ENCODE measurements around the gene PLK5.
A peak's percentile ranks its signal among the peaks of the same experiment; 100 is the strongest.
"Not testable (repeated sequence)": the region's sequence is repeated elsewhere in the genome, so short reads cannot be mapped to it uniquely, and the experiment has no call there.

PLK5 gene

DNA sequence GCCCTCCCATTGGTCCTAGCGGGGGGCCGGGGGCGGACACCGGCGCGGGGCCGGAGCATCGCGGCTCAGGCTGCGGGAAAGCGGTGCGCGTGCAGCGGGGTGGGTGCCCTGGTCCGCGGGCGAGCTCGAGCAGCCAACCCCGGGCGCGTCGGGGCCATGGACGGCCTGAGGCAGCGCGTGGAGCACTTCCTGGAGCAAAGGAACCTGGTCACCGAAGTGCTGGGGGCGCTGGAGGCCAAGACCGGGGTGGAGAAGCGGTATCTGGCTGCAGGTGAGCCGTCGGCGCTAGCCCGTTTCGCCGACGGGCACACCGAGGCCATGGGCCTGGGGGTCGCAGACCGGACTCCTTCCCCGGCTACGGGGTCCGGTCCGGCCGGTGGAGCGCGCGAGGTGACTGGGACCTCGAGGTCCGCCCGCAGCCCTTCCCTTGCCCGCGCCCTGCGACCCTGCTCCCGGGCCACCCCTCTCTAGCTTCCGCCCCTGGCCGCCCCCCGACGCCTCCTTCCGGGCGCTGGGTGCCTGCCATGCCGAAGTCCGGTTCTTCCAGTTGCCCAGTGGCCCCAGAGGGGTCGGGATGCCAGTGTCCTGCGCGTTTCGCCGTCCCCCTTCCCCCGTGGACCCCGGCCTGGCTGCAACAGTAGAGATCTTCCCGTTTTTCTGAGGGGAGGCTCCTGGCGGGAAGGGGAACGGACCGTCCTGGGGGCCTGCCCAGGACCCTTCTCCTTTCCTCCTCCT lies 32.6 kb upstream of the PLK5 start, which contains the start of gene REEP6:
REEP6 (plus strand) TSS at position 68 of the 735 bp plus-strand sequence; CDS start at position 157, 89 bp downstream.
- DNase-seq (ENCODE audit: low read depth), result no peak

DNA sequence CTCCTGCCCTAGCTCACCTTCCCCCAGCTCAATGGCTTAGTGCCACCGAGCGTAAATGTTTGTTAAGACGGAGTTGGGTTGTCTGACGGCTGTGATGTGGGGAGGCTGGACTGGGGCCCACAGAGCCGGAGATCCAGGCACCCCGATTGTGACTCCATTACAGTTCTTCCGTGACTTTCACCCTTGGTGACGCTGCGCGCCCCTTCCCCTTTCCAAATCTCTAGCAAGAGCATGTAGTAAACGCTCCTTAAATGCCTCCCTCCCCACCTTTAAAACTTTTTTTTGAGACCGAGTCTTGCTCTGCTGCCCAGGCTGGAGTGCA lies 32.1 kb upstream of the PLK5 start:
- no peak for DNase-seq (ENCODE audit: low read depth)

DNA sequence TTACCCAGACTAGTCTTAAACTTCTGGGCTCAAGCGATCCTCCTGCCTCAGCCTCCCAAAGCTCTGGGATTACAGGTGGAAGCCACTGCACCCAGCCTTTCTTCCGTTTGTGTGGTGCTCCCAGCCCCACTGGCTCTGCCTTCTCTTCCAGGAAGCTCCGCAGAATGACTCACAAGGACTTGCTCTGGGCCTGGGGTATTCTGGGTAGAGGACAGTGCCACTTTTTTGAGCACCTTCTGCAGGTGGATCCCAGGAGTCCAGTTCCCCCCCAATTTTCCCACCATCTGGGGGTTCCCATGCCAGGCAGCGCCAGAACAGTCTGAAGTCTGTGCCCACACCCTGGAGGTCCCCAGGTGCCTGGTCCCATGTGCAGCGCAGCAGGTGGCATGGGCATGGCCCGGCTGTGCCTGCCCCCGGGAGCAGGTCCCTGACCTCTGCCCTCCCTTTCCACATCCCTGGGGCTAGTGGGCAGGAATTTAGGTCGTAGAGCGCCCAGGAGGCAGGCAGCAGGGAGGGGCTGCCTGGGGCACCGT lies 31.3 kb upstream of the PLK5 start:
- no peak for DNase-seq (ENCODE audit: low read depth)

DNA sequence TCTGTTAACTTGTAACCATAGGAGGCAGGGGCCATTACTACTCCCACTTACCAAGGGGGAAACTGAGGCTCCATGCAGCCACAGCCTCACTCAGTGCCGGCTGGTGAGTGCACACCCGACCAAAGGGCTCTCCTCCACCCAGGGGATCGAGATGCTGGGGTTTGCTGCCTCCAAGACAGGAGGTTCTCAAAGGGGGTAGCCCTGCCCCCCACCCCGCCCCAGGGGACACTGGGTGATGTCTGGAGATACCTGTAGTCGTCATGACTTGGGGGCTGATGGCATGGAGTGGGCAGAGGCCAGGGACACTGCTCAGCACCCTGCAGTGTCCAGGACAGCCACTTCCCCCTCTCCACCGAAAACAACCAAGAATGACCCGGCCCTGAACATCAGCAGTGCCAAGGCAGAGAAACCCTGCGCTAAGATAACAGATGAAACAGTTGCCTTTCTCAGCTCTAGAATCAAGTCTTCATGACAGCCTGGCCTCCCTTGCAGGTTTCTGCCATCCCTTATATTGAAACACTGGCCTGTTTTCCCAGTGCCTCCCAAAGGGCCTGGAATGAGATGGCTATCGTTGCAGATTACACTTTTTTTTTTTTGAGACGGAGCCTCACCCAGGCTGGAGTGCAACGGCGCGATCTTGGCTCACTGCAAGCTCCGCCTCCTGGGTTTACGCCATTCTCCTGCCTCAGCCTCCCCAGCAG lies 29.6 kb upstream of the PLK5 start:
- no peak for DNase-seq (ENCODE audit: low read depth)

DNA sequence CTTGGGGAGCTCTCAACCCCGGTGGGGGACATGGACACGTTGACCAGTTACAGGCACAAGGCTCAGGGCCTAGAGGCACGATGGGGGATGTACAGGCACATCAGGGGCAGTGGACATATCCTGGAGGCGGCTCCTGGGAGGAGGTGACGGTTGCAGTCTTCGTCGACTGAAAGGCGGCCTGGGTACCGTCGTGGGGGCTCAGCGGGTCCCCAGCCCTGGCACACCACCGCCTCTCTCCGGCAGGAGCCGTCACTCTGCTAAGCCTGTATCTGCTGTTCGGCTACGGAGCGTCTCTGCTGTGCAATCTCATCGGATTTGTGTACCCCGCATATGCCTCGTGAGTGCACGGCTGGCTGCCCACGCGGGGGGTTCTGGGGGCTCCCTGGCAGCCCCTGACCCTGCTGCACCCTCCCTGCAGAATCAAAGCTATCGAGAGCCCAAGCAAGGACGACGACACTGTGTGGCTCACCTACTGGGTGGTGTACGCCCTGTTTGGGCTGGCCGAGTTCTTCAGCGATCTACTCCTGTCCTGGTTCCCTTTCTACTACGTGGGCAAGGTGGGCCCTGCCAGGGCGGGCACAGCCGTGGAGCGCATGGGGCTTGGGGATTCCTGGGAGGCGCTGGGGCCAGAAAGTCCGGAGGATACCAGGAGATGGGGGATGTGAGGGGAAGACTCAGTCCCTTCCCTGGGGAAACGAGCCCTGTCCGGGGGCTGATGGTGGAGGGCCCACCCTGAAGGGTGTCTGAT lies 28.7 kb upstream of the PLK5 start:
- DNase-seq (ENCODE audit: low read depth), result no peak

DNA sequence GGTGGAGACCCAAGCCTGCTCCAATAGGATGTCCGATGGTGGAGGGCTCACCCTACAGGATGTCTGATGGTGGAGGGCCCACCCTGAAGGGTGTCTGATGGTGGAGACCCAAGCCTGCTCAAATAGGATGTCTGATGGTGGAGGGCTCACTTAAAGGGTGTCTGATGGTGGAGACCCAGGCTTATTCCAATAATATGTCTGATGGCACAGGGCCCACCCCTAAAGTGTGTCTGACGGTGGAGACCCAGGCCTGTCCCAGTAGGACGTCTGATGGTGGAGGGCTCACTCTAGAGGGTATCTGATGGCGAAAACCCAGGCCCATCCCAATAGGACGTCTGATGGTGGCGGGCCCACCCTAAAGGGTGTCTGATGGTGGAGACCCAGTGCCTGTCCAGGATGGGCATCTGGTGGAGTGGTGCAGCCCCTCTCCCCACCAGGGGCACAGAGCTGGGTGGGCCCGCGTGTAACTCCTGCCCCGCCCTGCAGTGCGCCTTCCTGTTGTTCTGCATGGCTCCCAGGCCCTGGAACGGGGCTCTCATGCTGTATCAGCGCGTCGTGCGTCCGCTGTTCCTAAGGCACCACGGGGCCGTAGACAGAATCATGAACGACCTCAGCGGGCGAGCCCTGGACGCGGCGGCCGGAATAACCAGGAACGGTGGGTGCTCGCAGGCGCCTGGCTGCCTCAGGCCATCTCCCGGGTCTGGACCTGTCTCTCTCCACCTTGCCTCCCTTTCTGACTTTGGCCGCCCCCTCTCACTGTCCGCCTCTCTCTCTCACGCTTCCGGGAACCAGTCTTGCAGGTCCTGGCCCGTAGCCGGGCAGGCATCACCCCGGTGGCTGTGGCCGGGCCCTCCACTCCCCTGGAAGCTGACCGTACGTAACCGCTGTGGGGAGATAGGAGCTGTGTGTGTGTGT lies 27.8 kb upstream of the PLK5 start:
- no peak for DNase-seq (ENCODE audit: low read depth)

DNA sequence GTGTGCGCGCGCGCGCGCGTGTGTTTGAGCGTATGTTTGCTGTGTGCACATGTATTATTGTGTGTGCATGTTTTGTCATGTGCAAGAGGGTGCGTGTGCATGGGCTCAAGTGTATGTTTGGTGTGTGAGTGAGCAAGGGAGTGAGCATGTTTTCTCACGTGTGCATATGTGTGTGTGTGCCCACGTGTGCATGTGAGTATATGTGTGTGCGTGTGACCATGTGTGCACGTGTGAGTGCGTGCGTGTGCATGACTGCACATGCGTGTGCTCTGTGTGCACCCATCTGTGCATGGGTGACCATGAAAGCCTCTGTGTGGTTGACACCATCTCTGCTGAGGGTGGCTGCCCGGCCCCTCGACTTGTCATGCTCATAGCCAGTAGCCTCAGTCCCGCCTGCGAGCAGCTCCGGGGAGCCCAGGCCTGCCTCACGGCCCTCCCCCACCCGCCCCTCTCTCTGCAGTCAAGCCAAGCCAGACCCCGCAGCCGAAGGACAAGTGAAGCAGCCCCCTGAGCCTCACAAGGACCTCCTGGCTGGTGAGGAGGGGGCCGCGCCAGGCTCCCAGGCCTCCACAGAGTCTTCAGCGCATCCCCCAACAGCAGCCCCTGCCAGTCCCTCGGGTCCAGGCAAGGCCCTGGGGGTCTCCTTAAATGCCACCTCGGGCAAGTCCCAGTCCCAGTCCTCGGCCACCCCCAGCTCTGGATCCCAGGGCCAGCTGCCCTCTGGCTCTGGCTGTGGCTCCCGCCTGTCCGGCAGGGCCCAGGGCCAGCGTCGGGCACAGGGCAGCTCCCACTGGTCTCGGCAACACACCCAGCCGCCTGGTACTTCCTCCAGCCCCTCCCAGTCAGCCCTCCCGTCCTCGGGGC lies 26.9 kb upstream of the PLK5 start:
- no peak for DNase-seq (ENCODE audit: low read depth)

DNA sequence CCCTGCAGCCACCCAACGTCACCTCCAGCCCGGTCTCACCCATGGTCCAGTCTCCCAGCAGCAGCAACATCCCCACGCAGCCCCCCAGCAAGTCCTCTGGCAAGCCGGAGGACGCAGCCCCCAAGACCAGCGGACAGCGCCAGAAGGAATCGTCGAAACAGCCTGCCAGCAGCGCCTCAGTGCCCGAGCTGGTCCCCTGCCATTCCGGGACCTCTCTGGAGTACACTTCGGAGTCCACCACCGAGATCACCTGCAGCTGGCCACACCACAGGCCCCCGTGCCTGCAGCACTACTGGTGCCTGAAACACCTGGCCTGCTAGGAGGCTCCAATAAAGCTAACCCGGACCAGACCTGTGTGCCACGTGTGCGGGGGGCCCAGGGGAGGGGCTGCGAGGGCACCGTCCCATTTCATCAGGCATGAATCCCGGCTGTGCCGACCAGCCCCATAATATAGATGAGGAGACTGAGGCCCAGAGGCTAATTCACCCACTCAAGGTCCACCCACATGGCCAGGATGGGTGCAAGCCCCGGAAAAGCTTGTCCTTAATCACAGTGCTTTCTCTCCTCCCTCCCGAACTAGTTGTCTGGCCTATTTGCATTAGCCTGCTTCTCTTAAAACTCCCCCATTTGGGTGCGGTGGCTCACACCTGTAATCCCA lies 26.2 kb upstream of the PLK5 start:
- no peak for DNase-seq (ENCODE audit: low read depth)

DNA sequence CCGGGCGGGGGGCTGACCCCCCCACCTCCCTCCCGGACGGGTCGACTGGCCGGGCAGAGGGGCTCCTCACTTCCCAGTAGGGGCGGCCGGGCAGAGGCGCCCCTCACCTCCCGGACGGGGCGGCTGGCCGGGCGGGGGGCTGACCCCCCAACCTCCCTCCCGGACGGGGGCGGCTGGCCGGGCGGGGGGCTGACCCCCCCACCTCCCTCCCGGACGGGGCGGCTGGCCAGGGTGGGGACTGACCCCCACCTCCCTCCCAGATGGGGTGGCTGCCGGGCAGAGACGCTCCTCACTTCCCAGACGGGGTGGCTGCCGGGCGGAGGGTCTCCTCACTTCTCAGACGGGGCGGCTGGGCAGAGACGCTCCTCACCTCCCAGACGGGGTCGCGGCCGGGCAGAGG lies 24.6 kb upstream of the PLK5 start:
- not testable (repeated sequence) for DNase-seq (ENCODE audit: low read depth)

DNA sequence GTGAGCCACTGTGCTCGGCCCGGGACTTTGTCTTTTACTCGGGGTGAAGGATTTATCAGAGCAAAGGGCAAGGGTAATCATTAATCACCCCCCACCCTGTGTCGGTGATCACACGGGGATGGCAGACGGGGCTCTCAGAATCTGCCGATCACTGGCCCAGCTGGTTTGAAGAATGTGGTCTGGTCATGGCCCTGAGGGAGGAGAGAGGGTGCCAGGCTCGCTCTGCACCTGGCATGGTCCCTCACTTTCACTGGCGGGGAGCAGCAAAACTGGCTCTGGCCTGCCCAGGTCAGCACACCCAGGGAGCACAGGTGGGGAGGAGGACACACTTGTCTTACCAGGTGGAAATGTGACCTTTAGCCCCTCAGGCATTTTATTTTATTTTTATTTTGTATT lies 22.7 kb upstream of the PLK5 start:
- DNase-seq (ENCODE audit: low read depth), result no peak

DNA sequence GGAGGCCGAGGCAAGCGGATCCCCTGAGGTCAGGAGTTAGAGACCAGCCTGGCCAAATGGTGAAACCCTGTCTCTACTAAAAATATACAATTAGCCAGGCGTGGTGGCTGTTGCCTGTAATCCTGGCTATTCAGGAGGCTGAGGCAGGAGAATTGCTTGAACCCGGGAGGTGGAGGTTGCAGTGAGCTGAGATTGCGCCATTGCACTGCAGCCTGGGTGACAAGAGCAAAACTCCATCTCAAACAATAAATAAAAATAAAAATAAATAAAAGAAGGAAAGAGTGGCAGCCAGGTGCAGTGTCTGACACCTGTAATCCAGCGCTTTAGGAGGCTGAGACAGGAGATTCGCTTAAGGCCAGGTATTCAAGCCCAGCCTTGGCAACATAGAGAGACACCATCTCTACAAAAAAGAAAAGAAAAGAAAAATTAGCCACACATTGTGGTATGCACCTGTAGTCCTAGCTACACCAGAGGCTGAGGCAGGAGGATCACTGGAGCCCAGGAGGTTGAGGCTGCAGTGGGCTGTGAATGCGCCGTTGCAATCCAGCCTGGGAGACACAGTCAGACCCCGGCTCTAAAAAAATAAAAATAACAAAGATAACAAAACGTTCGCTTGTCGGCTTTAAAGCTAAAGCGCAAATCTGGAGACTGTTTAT lies 21.3 kb upstream of the PLK5 start:
- DNase-seq (ENCODE audit: low read depth), result no peak

DNA sequence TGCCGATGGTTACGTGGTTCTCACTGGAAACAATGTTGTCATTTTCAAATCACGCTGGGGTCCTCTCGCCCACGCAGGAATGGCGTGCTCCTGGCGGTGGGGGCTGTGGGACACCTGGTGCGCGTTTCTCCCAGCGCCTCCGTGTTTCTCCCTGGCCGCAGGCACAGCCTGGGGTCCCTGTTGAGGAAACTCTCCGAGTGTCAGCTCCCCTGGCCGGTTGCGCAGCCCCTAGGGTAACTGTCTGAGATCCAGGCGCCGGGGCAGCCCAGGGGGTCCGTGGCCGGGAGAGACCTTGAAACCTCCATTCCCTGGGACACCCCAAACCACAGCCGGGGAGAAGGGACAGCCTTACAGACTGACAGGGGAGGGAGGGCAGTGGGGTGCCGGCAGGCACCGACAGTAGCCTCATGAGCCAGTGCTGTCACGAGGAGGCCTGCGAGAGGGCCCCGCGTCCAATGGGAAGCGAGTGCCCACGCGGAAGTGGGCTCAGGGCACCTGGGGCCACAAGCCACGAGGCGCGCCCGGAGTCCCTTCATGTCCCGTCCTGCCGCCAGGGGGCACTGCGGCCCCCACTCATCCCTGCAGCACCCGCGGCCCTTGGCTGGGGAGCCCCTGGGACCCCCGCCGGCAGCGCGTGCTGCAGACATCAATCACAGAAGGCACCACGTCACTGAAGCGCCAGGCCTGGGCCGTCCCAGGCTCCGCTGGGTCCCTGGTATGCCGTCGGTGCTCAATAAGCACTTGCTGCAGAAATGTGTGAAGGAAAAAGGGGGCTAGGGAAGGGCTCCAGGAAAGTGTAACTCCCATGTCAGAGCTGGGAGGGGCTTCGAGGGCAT lies 20.6 kb upstream of the PLK5 start:
- peak; percentile 38 for DNase-seq (ENCODE audit: low read depth)

DNA sequence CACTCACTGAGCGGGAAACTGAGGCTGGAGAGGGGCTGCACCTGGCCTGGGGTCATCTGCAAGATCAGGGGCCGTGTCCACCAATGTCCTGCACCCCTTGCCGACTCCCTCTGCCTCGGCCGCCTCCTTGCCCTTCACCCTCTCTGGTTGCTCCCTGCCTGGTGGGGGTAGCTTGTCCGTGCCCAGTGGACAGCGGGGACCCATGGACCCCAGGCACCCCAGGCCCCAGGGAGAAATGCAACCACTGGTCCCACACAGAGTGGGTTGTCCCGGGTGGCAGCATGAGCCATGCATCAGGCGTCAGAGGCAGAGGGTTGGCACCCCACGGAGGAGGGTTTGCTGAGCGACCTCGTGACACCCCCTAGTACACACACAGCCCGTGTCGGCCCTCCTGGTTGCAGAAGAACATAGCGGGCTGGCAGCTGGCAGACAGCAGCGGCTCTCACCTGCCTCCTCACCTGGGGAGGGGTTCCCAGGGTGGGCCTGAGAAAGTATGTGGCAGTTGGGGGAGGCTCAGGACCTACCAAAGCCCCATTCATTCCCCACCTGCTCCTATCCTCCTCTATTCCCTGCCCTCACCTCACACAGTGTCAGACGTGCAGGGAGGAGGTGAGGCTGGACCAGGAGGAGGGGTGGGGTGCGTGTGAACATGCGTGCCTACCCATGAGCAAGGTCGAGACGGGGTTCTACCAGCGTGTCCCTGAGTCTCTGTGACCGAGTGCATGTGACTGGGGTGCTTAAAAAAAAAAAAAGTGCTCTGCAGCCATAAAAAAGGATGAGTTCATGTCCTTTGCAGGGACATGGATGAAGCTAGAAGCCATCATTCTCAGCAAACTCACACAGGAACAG lies 19.7 kb upstream of the PLK5 start:
- DNase-seq (ENCODE audit: low read depth), result no peak

DNA sequence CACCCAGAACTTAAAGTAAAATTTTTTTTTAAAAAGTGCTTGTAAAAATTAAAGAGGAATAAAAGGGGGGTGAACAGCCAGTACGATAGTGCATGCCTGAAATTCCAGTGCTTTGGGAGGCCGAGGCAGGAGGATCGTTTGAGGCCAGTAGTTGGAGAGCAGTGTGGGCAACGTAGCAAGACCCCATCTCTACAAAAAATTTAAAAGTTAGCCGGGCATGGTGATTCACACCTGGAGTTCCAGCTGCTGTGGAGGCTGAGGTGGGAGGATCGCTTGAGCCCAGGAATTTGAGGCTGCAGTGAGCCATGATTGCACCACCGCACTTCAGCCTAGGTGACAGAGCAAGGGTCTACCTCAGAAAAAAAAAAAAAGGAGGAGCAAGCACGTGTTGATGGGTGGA lies 18.9 kb upstream of the PLK5 start:
- no peak for DNase-seq (ENCODE audit: low read depth)

DNA sequence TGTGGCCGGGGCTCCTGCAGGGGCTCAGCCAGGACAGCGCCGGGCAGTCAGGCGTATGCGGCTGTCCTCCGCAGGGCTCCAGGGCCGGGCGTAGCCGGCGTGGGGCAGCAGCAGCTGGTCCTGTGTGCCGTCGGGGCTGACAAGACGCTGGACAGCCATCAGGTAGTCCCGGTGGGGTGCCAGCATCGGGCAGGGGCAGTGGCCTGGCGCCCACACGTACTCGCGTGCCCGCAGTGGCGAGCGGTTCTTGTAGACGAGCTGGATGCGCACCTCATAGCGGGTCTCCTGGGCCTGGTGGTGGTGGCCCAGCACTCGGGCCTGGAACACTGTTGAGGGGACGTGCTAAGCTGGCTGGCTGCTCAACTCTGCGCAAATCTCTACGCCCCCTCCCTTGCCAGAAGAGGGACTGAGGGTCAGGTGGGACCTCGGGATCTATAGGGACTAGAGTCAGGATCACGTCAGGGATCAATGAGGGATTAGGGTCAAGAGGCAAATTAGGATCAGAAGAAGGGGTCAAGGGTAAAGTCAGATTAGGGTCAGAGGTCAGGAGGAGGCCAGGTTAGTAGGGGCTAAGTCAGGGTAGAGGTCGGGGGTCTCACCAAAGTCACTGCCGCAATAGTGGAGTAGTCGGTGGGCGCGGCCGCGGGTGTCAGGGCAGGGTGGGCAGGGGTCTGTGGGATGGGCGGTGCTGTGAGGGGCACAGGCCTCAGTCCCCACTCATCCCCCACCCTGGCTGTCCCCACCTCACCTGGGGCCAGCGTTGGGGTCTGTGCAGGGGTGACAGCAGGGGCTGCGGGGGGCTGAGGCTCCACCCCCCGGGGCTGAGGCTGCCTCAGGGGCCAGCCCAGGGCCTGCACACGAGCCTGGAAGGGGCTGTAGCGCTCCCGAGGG lies 17.6 kb upstream of the PLK5 start:
- DNase-seq (ENCODE audit: low read depth), result no peak

DNA sequence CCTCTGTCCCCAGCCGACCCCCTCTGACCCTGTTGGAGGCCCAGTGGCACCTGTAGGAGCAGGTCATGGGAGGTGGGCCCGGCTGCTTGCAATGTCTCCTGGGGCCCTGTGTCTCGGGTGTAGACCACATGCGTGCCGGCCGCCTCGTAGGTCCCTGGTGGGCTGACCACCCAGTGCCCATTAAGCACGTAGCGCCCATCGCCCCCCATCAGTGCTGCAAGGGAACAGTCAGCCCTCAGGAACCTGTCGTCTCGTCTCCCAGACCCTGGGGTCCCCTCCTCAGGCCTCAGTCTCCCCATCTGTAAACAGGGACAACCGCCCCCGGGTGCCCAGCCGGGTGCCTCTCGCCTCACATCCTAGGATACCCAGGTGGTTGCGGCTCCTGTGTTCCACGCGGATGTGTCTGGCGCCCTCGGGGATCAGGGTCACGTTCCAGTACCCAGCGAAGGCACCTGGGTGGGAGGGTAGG lies 16.7 kb upstream of the PLK5 start:
- no peak for DNase-seq (ENCODE audit: low read depth)
